Kidney (tissue), 14 donors: ENCODE data around the gene CAPRIN1. TPM values are rescaled to one million over a fixed set of nuclear protein-coding genes. Genes with fewer than 3 reads are reported as not detected.
A peak's percentile ranks its signal among the peaks of the same experiment; 100 is the strongest.

ENCODE experiments used
- DNase-seq, 5 donors: peaks; one replicate each; pipeline ENCODE4 v3.0.0-alpha.2; 2013 to 2020
- FAIRE-seq: peaks from 2 replicates; lab custom pipeline; 2012; peaks lifted over from hg19 to GRCh38; lab: Jason Lieb, UNC
- H3K27ac ChIP-seq, 2 donors: one replicate each; pipeline ENCODE4 v1.7.0; 2013; ENCODE audit warnings: low read depth in 2 of 2, low read length in 2 of 2, inconsistent platforms in 1 of 2
- H3K27me3 ChIP-seq: one replicate; pipeline ENCODE4 v1.7.1; 2013; ENCODE audit warnings: low read length, inconsistent platforms; ENCODE audit not compliant: control insufficient read depth, insufficient read depth
- H3K36me3 ChIP-seq, 3 donors: one replicate each; pipeline versions ENCODE4 v1.7.0 to v1.7.1; 2013; ENCODE audit warnings: low read length in 3 of 3, control low read depth in 1 of 3, inconsistent platforms in 1 of 3; ENCODE audit not compliant: insufficient read depth in 3 of 3, control insufficient read depth in 2 of 3
- H3K4me1 ChIP-seq, 3 donors: one replicate each; pipeline versions ENCODE4 v1.7.0 to v1.7.1; 2013; ENCODE audit warnings: low read length in 3 of 3, inconsistent platforms in 1 of 3, low read depth in 1 of 3; ENCODE audit not compliant: control insufficient read depth in 2 of 3, insufficient read depth in 2 of 3
- H3K4me3 ChIP-seq, 3 donors: one replicate each; pipeline versions ENCODE4 v1.7.0 to v1.8.1; 2013; ENCODE audit warnings: low read length in 3 of 3, control low read depth in 1 of 3, inconsistent platforms in 1 of 3
- H3K9ac ChIP-seq, 3 donors: one replicate each; pipeline versions ENCODE4 v1.7.0 to v1.7.1; 2013; ENCODE audit warnings: low read length in 3 of 3, control low read depth in 1 of 3, inconsistent platforms in 1 of 3
- H3K9me3 ChIP-seq, 3 donors: one replicate each; pipeline versions ENCODE4 v1.7.0 to v1.7.1; 2013; ENCODE audit warnings: low read length in 3 of 3, control low read depth in 1 of 3, inconsistent platforms in 1 of 3; ENCODE audit not compliant: control insufficient read depth in 2 of 3, insufficient read depth in 1 of 3
- CTCF ChIP-seq: IDR thresholded peaks from 3 replicates; pipeline ENCODE4 v1.5.1; 2012; ENCODE audit warnings: mild to moderate bottlenecking, moderate library complexity, borderline replicate concordance; ENCODE audit not compliant: insufficient read depth; ENCODE audit errors: extremely low read depth
- intact Hi-C: fragments of 100-400 bp; cut with DNase I; formaldehyde crosslinking; loops from one replicate; pipeline ENCODE4 v1.11.1; 2022
- polyA plus RNA-seq: library from polyadenylated mRNA; stranded (reverse); fragments of 350-450 nt; fragmentation: Illumina TruSeq; extraction: RNeasy Lipid Tissue Mini Kit (QIAGEN cat#74804); gene quantifications from one replicate; pipeline ENCODE4 v1.2.3, GENCODE V29; 2014; ENCODE audit warnings: low read depth, low replicate concordance; ENCODE audit not compliant: insufficient read depth
- total RNA-seq: library from RNA; stranded (reverse); fragmentation: NEBNext Ultra II Directional; extraction: Animal tissue kit (Norgen Biotek cat#: 25700); gene quantifications from one replicate; pipeline ENCODE4 v1.2.1, GENCODE V29; 2021
- donor health status: control.
- donor health status: control.
- donor health status: control.
- donor health status: control.
- donor health status: control.
- donor health status: DM: yes; HTN: yes; CAD: no.
- donor health status: Normal renal cell carcinoma (clear cell type).

CAPRIN1 gene
- total and polyA plus RNA-seq, 2 donors from 2014 or later = 83.3 to 174 TPM

- Histone ChIP-seq H3K9ac (no peak overlapping the region), H3K4me3 (peak overlapping the region in 2 of 3 donors; percentile 7 to 28), H3K36me3 (no peaks in the 10 kb centered on the region), H3K27ac (no peak overlapping the region), H3K27me3 (no peaks in the 10 kb centered on the region), H3K4me1 (peaks cover 0 to 12% (median 3%) of the 10 kb centered on the region in 3 donors), H3K9me3 (no peaks in the 10 kb centered on the region)
- no peak for DNase-seq
- no peak for TF ChIP-seq CTCF
- FAIRE-seq = no peak
- intact Hi-C loops = no loop called here
These were observed 5.1 kb downstream of the CAPRIN1 start for GRCh38 chr11:34056672-34057071.

GRCh38 chr11:34063061-34063795, 11.7 kb downstream of the CAPRIN1 start:
- intact Hi-C loops = no loop called here

GRCh38 chr11:34064291-34064690, 12.8 kb downstream of the CAPRIN1 start:
- DNase-seq (no peak), FAIRE-seq (no peak)
- Histone ChIP-seq H3K36me3 (peaks cover 2 to 5% (median 5%) of the 10 kb centered on the region in 3 donors), H3K4me1 (peaks cover 0 to 7% (median 3%) of the 10 kb centered on the region in 3 donors), H3K9me3 (no peaks in the 10 kb centered on the region), H3K4me3 (no peak overlapping the region), H3K9ac (no peak overlapping the region), H3K27ac (no peak overlapping the region), H3K27me3 (no peaks in the 10 kb centered on the region)
- intact Hi-C loops = no loop called here
- TF ChIP-seq CTCF = no peak

More at GRCh38 chr11:34063061-34063795, 11.7 kb downstream of the CAPRIN1 start:
- Histone ChIP-seq H3K27ac (no peak overlapping the region), H3K9ac (no peak overlapping the region), H3K4me3 (no peak overlapping the region), H3K4me1 (peaks cover 0 to 13% (median 3%) of the 10 kb centered on the region in 3 donors), H3K9me3 (no peaks in the 10 kb centered on the region), H3K36me3 (peaks cover 2 to 5% (median 5%) of the 10 kb centered on the region in 3 donors), H3K27me3 (no peaks in the 10 kb centered on the region)
- DNase-seq (peak in 1 of 5 donors; percentile 22), FAIRE-seq (no peak)
- TF ChIP-seq CTCF = no peak
